NB4 (cell line): Measurements from ENCODE around the gene MT1M.
A peak's percentile ranks its signal among the peaks of the same experiment; 100 is the strongest.
"Not testable (repeated sequence)": the region's sequence is repeated elsewhere in the genome, so short reads cannot be mapped to it uniquely, and the experiment has no call there.

Experiments used
- DNase-seq: peaks from one replicate; pipeline ENCODE4 v3.0.0; 2010; ENCODE audit warnings: low read depth
- H3K4me3 ChIP-seq: one replicate; pipeline ENCODE4 v1.5.1; 2011; ENCODE audit warnings: mild to moderate bottlenecking, low read depth, low read length, moderate library complexity
- CTCF ChIP-seq: IDR thresholded peaks from one replicate; pipeline ENCODE4 v1.5.1; 2012; ENCODE audit warnings: low read depth, low read length
- MYC ChIP-seq: IDR thresholded peaks from 2 replicates; pipeline ENCODE4 v1.6.1; 2011; ENCODE audit warnings: low read depth, low read length
- POLR2A ChIP-seq: IDR thresholded peaks from 2 replicates; pipeline ENCODE4 v1.6.1; 2011; ENCODE audit warnings: mild to moderate bottlenecking; ENCODE audit not compliant: insufficient read length; ENCODE audit errors: extremely low read depth
- TF ChIP-seq, protein P1 (sequence below): IDR thresholded peaks from 2 replicates; pipeline ENCODE4 v1.6.1; 2011; ENCODE audit warnings: low read depth, low read length

Gene MT1M

GRCh38 chr16:56657555-56658326 is 25.3 kb downstream of the MT1M start, which contains the start of gene MT1F:
MT1F (plus strand) TSS chr16:56657959; CDS start chr16:56658059, 100 bp downstream.
- peak; percentile 90 for DNase-seq
- TF ChIP-seq POLR2A, result peak; percentile 24
- no peak for TF ChIP-seq MYC
- TF ChIP-seq CTCF, result no peak
- H3K4me3 ChIP-seq, result peak within 1 kb of the TSS; percentile 86

- H3K4me3 ChIP-seq, result peak overlapping the region; percentile 86
- DNase-seq, result no peak
- TF ChIP-seq, protein P1, sequence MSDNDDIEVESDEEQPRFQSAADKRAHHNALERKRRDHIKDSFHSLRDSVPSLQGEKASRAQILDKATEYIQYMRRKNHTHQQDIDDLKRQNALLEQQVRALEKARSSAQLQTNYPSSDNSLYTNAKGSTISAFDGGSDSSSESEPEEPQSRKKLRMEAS, result no peak
- no peak for TF ChIP-seq MYC
Measured at GRCh38 chr16:56658327-56658875, 25.9 kb downstream of the MT1M start.

DNA sequence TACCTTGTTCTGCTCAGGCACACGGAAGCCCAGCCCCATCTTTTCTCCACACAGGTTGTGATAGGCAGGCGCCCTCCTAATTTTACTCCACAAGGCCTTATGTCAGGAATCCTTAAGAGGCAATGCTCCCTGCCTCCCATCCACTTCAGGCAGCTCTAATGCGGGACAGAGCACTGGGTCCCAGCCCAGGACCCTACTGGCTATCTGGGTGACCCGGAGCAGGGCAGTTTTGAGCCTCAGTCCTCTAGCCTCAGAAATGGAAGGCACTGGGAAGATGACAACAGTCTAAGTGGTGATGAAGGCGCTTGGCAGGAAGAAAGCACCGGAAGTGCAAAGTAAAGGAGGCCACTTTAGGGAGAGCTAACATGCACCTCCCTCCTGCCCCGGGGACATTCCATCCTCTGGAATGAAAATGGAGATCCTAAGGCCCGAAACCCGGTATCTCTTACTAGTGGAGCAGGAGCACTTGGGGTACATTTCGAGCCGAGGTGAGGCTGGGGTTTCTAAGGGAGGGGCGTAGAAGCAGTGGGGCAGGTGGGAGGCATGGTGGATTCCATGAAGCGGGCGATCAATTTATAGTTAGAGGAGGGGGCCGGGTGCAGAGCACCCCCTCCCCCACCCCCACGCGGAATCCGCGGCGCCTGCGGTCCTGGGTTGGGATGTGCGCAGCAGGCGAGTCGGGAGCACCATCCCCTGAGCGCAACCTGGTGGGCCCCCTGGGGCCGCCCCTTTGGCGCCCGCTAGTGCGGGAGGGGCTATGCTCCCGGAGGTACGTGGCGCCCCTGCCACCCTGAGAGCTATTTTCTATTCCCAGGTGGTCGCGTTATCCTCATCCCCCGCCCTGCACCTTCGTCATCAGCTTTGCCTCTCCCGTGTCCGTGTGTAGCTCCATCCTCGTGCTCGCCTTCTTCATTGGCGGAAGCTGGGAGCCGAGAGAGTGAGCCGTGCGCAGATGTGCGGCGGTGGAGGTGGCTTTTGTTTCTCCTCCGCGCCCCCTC is 30.2 kb downstream of the MT1M start:
- H3K4me3 ChIP-seq, result no peak overlapping the region
- DNase-seq, result no peak
- TF ChIP-seq MYC (no peak), CTCF (no peak), POLR2A (no peak)
- TF ChIP-seq, protein P1, result no peak

- no peak overlapping the region for H3K4me3 ChIP-seq
- TF ChIP-seq, protein P1, result no peak
- no peak for TF ChIP-seq MYC
- no peak for TF ChIP-seq POLR2A
- no peak for TF ChIP-seq CTCF
- no peak for DNase-seq
Measured at GRCh38 chr16:56664506-56664905, 32.0 kb downstream of the MT1M start.

- DNase-seq, H3K4me3 ChIP-seq: not testable (repeated sequence)
Measured at GRCh38 chr16:56665286-56666261, 33.1 kb downstream of the MT1M start.
